Left lung (tissue), 10 donors: Measurements from ENCODE around the gene AQP2. TPM values are rescaled to one million over a fixed set of nuclear protein-coding genes. Genes with fewer than 3 reads are reported as not detected.

Source experiments
- ATAC-seq: fragments of 200-7000 bp; cut with Tn5 transposase; one replicate; pipeline ENCODE4 v1.9.1; 2020; ENCODE audit warnings: moderate library complexity
- DNase-seq, 4 donors: peaks; one replicate each; pipeline ENCODE4 v3.0.0-alpha.2; 2013 to 2020
- H3K27ac ChIP-seq, 2 donors: fragments of 200-600 bp; sonication (generic) in 1 of 2; one replicate each; pipeline versions ENCODE4 v1.5.0 to v1.8.0; 2020 to 2021
- H3K27me3 ChIP-seq, 2 donors: fragments of 200-600 bp; sonication (generic) in 1 of 2; one replicate each; pipeline versions ENCODE4 v1.5.0 to v1.8.0; 2020 to 2021
- H3K36me3 ChIP-seq, 2 donors: fragments of 200-600 bp; sonication (generic) in 1 of 2; one replicate each; pipeline versions ENCODE4 v1.5.0 to v1.8.0; 2020 to 2021
- H3K4me1 ChIP-seq, 2 donors: fragments of 200-600 bp; one replicate each; pipeline ENCODE4 v1.8.0; 2021
- H3K4me3 ChIP-seq, 2 donors: fragments of 200-600 bp; sonication (generic) in 1 of 2; one replicate each; pipeline versions ENCODE4 v1.5.0 to v1.8.0; 2020 to 2021; ENCODE audit warnings: mild to moderate bottlenecking in 1 of 2
- H3K9me3 ChIP-seq, 2 donors: fragments of 200-600 bp; sonication (generic) in 1 of 2; one replicate each; pipeline versions ENCODE4 v1.5.0 to v1.8.0; 2020 to 2021
- intact Hi-C, 2 donors: fragments of 100-400 bp; cut with DNase I; formaldehyde crosslinking; loops; one replicate each; pipeline versions ENCODE4 v1.11.2 to v1.14.2; 2022
- polyA plus RNA-seq, 6 donors: library from polyadenylated mRNA; unstranded; fragments of 120-200 nt; gene quantifications; one replicate each; pipeline ENCODE4 v1.2.1, GENCODE V29; 2013; ENCODE audit not compliant: insufficient read length in 6 of 6
- total RNA-seq, 2 donors: library from RNA; stranded (reverse); fragmentation: NEBNext Ultra II Directional; extraction: Animal tissue kit (Norgen Biotek cat#: 25700); gene quantifications; one replicate each; pipeline ENCODE4 v1.2.1, GENCODE V29; 2021
- TF ChIP-seq, protein P1 (sequence below), 2 donors: fragments of 200-600 bp; sonication (generic) in 1 of 2; IDR thresholded peaks; one replicate each; pipeline versions ENCODE4 v1.5.0 to v1.8.0; 2021; ENCODE audit warnings: antibody characterized with exemption in 2 of 2
- donor health status: DM: no; HTN: yes; CAD: no.
- donor health status: DM: no; HTN: no; CAD: no.

Gene AQP2
- total and polyA plus RNA-seq, 8 donors = 0.13 to 2.0 (median 0.42) TPM; not detected in 1

- H3K4me3 ChIP-seq = no peak overlapping the region
- DNase-seq (peak in 1 of 4 donors; percentile 46), ATAC-seq (no peak)
- no peaks in the 10 kb centered on the region for H3K9me3 ChIP-seq
- peaks cover 0 to 17% of the 10 kb centered on the region in 2 donors for H3K27me3 ChIP-seq
- H3K4me1 ChIP-seq = no peaks in the 10 kb centered on the region
- no peak overlapping the region for H3K27ac ChIP-seq
- TF ChIP-seq, protein P1, sequence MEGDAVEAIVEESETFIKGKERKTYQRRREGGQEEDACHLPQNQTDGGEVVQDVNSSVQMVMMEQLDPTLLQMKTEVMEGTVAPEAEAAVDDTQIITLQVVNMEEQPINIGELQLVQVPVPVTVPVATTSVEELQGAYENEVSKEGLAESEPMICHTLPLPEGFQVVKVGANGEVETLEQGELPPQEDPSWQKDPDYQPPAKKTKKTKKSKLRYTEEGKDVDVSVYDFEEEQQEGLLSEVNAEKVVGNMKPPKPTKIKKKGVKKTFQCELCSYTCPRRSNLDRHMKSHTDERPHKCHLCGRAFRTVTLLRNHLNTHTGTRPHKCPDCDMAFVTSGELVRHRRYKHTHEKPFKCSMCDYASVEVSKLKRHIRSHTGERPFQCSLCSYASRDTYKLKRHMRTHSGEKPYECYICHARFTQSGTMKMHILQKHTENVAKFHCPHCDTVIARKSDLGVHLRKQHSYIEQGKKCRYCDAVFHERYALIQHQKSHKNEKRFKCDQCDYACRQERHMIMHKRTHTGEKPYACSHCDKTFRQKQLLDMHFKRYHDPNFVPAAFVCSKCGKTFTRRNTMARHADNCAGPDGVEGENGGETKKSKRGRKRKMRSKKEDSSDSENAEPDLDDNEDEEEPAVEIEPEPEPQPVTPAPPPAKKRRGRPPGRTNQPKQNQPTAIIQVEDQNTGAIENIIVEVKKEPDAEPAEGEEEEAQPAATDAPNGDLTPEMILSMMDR (IDR thresholded peaks at IDR 0.05) = no peak
- H3K36me3 ChIP-seq = no peaks in the 10 kb centered on the region
- intact Hi-C loops = no loop called here
Observed at GRCh38 chr12:49909356-49909755, 41.2 kb upstream of the AQP2 start.

DNA sequence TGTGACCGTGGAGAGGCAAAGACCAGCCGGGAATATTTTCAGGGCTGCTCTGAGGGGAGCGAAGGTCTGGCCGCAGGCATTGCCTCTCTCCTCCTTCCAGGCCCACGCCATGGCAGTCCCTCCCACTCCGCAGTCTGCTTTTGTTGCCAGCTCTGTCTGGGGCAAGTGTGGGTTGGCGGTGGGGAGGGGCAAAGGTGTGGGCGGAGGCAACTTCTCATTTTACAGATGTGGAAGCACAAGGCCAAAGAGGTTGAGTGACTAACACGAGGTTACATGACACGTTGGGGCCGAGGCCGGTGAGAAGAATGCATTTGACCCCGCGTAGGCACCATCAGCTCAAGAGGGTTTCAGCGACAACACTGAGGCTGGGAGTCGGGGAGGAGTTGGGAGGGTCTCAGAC lies 40.7 kb upstream of the AQP2 start:
- Histone ChIP-seq H3K27me3 (peaks cover 0 to 12% of the 10 kb centered on the region in 2 donors), H3K4me3 (no peak overlapping the region), H3K4me1 (no peaks in the 10 kb centered on the region), H3K9me3 (no peaks in the 10 kb centered on the region), H3K36me3 (no peaks in the 10 kb centered on the region), H3K27ac (no peak overlapping the region)
- ATAC-seq = peak; percentile 74
- TF ChIP-seq, protein P1 (IDR thresholded peaks at IDR 0.05) = no peak
- intact Hi-C loops = no loop called here
- DNase-seq = peak in 3 of 4 donors; percentile 44 to 71 (median 46)

DNA sequence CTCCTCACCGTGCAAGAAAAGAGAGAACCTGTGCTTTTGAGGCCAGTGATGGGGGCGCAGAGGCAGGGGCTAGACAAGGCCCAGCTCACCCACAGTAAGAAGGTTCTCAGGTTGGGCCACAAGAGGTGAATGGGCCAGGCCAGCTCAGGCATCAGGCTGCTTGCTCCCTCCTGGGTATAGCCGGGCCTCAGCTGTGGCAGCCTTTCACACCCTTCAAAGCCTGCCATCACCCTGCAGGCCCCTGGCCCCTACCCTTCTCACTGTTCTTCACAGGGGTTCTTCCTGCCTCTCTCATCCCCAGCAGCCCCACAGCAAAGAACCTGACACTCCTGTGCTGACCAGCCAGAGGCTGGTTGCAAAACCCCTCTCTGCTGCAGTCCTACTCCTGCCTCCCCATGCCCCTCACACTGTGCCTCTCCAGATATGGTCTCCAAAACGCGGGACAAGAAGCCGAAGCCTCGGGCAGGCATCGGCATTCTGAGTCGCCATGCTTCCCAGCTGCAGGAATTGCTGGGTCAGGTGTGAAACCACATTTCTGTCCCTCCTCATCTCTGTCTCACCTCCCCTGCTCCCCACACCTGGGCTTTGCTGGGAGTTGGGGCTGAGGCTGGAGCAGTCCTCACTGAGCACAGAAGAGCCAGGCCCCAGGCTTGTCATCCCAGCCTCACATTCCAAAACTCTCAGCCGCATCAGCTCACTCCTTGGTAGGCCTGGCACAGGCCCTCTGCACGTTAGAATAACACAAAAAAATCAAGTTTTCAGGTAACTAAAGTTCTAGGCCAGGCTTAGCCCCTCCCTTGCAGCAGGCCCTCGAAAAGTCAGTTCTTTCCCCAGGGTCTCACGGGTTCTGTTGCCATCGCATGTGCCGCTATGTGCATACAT lies 40.0 kb upstream of the AQP2 start:
- H3K27ac ChIP-seq = no peak overlapping the region
- intact Hi-C loops = no loop called here
- TF ChIP-seq, protein P1 (IDR thresholded peaks at IDR 0.05) = no peak
- no peak overlapping the region for H3K4me3 ChIP-seq
- peaks cover 0 to 5% of the 10 kb centered on the region in 2 donors for H3K27me3 ChIP-seq
- no peaks in the 10 kb centered on the region for H3K4me1 ChIP-seq
- DNase-seq = peak in 1 of 4 donors; percentile 34
- ATAC-seq = no peak
- H3K9me3 ChIP-seq = no peaks in the 10 kb centered on the region
- no peaks in the 10 kb centered on the region for H3K36me3 ChIP-seq

DNA sequence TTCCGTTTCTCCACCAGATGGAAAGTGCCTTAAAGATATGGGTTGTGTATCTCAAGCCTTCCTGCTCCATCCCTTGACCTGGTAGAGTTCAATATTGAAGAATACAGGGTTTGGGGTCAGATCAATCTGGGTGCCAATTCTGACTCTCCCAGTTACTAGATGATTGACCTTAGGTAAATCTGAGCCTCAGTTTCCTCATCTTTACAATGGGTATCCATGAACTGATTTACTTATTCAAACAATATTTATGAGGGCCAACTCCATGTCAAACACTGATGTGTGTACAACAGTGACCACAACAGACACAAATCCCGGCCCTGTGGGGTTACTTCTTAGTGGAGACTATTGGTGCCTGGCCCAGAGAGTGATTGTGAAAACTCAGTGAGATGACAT lies 39.3 kb upstream of the AQP2 start:
- no peaks in the 10 kb centered on the region for H3K36me3 ChIP-seq
- no peaks in the 10 kb centered on the region for H3K9me3 ChIP-seq
- intact Hi-C loops = no loop called here
- DNase-seq (no peak), ATAC-seq (no peak)
- no peaks in the 10 kb centered on the region for H3K27me3 ChIP-seq
- TF ChIP-seq, protein P1 (IDR thresholded peaks at IDR 0.05) = no peak
- no peak overlapping the region for H3K27ac ChIP-seq
- H3K4me3 ChIP-seq = no peak overlapping the region
- H3K4me1 ChIP-seq = no peaks in the 10 kb centered on the region

- H3K9me3 ChIP-seq = no peaks in the 10 kb centered on the region
- intact Hi-C loops = no loop called here
- no peaks in the 10 kb centered on the region for H3K4me1 ChIP-seq
- H3K27me3 ChIP-seq = peaks cover 0 to 8% of the 10 kb centered on the region in 2 donors
- no peak overlapping the region for H3K27ac ChIP-seq
- no peak for ATAC-seq
- peak in 1 of 4 donors; percentile 50 for DNase-seq
- no peaks in the 10 kb centered on the region for H3K36me3 ChIP-seq
- no peak overlapping the region for H3K4me3 ChIP-seq
- TF ChIP-seq, protein P1 (IDR thresholded peaks at IDR 0.05) = no peak
Observed at GRCh38 chr12:49912345-49913255, 37.9 kb upstream of the AQP2 start.
